Hepatocyte (in vitro differentiated cells): ENCODE measurements around the gene ANKRD17.

Experiments used
- CTCF ChIP-seq: fragments of 200-600 bp; sonication (generic); IDR thresholded peaks from 2 replicates; pipeline ENCODE4 v1.5.1; 2016; ENCODE audit warnings: antibody characterized with exemption, mild to moderate bottlenecking; ENCODE audit not compliant: poor library complexity
- EZH2 ChIP-seq: fragments of 200-600 bp; sonication (generic); IDR thresholded peaks from 2 replicates; pipeline ENCODE4 v1.6.1; 2016; ENCODE audit warnings: antibody characterized with exemption, mild to moderate bottlenecking, borderline replicate concordance
- EZH2phosphoT487 ChIP-seq: fragments of 200-600 bp; sonication (generic); IDR thresholded peaks from one replicate; pipeline ENCODE4 v1.6.1; 2018; ENCODE audit warnings: antibody characterized with exemption, mild to moderate bottlenecking, low read depth, moderate library complexity; ENCODE audit not compliant: unreplicated experiment, severe bottlenecking

- no peak for TF ChIP-seq EZH2
- TF ChIP-seq CTCF = no peak
- no peak for TF ChIP-seq EZH2phosphoT487
Measured at GRCh38 chr4:73098016-73098415, 160.6 kb downstream of the ANKRD17 start.
